Osteoblast (primary cell): ENCODE results near the gene MUC4. TPM values are rescaled to one million over a fixed set of nuclear protein-coding genes. Genes with fewer than 3 reads are reported as not detected.

Experiments used
- DNase-seq: peaks from one replicate; pipeline ENCODE4 v3.0.0; 2011; ENCODE audit warnings: low spot score, mixed read lengths; ENCODE audit not compliant: insufficient read length; ENCODE audit errors: missing footprints
- H2AFZ ChIP-seq: 2 replicates; pipeline ENCODE4 v1.6.0; 2011; ENCODE audit warnings: mild to moderate bottlenecking, low read length
- H3K27ac ChIP-seq: 2 replicates; pipeline ENCODE4 v1.5.1; 2011; ENCODE audit warnings: mild to moderate bottlenecking, low read depth, low read length, moderate library complexity
- H3K27me3 ChIP-seq: 2 replicates; pipeline ENCODE4 v1.6.0; 2012; ENCODE audit warnings: mild to moderate bottlenecking, control low read depth, inconsistent platforms, low read length, moderate library complexity; ENCODE audit not compliant: insufficient read depth
- H3K36me3 ChIP-seq: 2 replicates; pipeline ENCODE4 v1.5.1; 2011; ENCODE audit warnings: mild to moderate bottlenecking, low read length, control low read depth, moderate library complexity; ENCODE audit not compliant: insufficient read depth
- H3K4me1 ChIP-seq: 2 replicates; pipeline ENCODE4 v1.5.1; 2011; ENCODE audit warnings: mild to moderate bottlenecking, low read length, control low read depth, moderate library complexity; ENCODE audit not compliant: insufficient read depth
- H3K4me2 ChIP-seq: 2 replicates; pipeline ENCODE4 v1.6.0; 2011; ENCODE audit warnings: mild to moderate bottlenecking, low read length; ENCODE audit not compliant: insufficient read depth
- H3K4me3 ChIP-seq: fragments of 200-600 bp; sonication (generic); 3 replicates; pipeline ENCODE4 v1.5.1; 2012; ENCODE audit warnings: mild to moderate bottlenecking, low read length, inconsistent platforms; ENCODE audit not compliant: insufficient read depth
- H3K79me2 ChIP-seq: 2 replicates; pipeline ENCODE4 v1.6.0; 2012; ENCODE audit warnings: mild to moderate bottlenecking, low read length, control low read depth, inconsistent platforms; ENCODE audit not compliant: insufficient read depth
- H3K9me3 ChIP-seq: 2 replicates; pipeline ENCODE4 v1.5.1; 2011; ENCODE audit warnings: low read depth, low read length, control low read depth
- H4K20me1 ChIP-seq: 2 replicates; pipeline ENCODE4 v1.6.0; 2012; ENCODE audit warnings: mild to moderate bottlenecking, low read length, control low read depth; ENCODE audit not compliant: insufficient read depth
- CTCF ChIP-seq: IDR thresholded peaks from 2 replicates; pipeline ENCODE4 v1.5.1; 2011; ENCODE audit warnings: mild to moderate bottlenecking, low read depth, low read length, moderate library complexity; ENCODE audit errors: extremely low read depth
- total RNA-seq: library from RNA; depleted of rRNA; stranded (reverse); fragments of >200 nt; gene quantifications from 2 replicates; pipeline ENCODE4 v1.2.3, GENCODE V29; 2012

The MUC4 gene
- total RNA-seq, 1 donor: not detected

DNA sequence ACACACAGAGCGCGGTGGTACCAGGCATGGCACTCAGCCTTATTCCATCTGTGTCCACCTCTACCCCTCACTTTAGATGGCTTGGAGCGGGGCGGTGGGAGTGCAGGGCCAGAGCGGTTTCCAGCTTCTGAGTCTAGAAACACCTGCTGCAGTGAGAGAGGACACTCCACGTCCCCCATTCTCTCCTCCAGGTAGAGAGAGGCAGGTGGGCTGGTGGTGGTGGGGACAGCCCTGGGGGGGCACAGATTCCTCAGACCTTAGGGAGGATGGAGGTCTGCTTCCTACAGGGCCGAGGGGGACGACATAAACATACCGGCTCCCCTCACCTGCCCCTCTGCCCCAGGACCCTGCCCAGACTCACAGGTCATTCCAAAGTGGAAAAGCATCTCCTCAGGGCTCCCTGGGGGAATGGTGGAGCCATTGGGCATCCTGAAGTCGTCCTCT lies 50.6 kb downstream of the MUC4 start:
- no peak overlapping the region for H2AFZ ChIP-seq
- TF ChIP-seq CTCF: no peak
- H3K4me2 ChIP-seq: no peak overlapping the region
- H3K36me3 ChIP-seq: no peaks in the 10 kb centered on the region
- H3K27ac ChIP-seq: no peak overlapping the region
- no peaks in the 10 kb centered on the region for H3K9me3 ChIP-seq
- H3K4me1 ChIP-seq: no peaks in the 10 kb centered on the region
- H3K4me3 ChIP-seq: no peak overlapping the region
- H4K20me1 ChIP-seq: no peaks in the 10 kb centered on the region
- peaks cover 27% of the 10 kb centered on the region for H3K27me3 ChIP-seq
- DNase-seq: no peak
- no peaks in the 10 kb centered on the region for H3K79me2 ChIP-seq

GRCh38 chr3:195760345-195761122 lies 51.2 kb downstream of the MUC4 start:
- H3K27me3 ChIP-seq: peaks cover 32% of the 10 kb centered on the region
- DNase-seq: peak; percentile 84

GRCh38 chr3:195758721-195759353 lies 52.9 kb downstream of the MUC4 start:
- no peak for TF ChIP-seq CTCF
- Histone ChIP-seq H3K4me2 (no peak overlapping the region), H3K4me1 (no peaks in the 10 kb centered on the region), H2AFZ (no peak overlapping the region), H3K79me2 (no peaks in the 10 kb centered on the region), H3K27ac (no peak overlapping the region), H3K9me3 (no peaks in the 10 kb centered on the region), H4K20me1 (no peaks in the 10 kb centered on the region), H3K27me3 (peaks cover 32% of the 10 kb centered on the region), H3K4me3 (no peak overlapping the region), H3K36me3 (no peaks in the 10 kb centered on the region)
- DNase-seq: peak; percentile 58

More at GRCh38 chr3:195760345-195761122, 51.2 kb downstream of the MUC4 start:
- Histone ChIP-seq H3K27ac (no peak overlapping the region), H3K36me3 (no peaks in the 10 kb centered on the region), H3K4me1 (no peaks in the 10 kb centered on the region), H2AFZ (no peak overlapping the region), H4K20me1 (no peaks in the 10 kb centered on the region), H3K4me2 (no peak overlapping the region), H3K9me3 (no peaks in the 10 kb centered on the region), H3K79me2 (no peaks in the 10 kb centered on the region), H3K4me3 (no peak overlapping the region)
- TF ChIP-seq CTCF: no peak

- Histone ChIP-seq H3K27ac (no peak overlapping the region), H3K4me1 (no peaks in the 10 kb centered on the region), H4K20me1 (no peaks in the 10 kb centered on the region), H3K27me3 (peaks cover 32% of the 10 kb centered on the region), H2AFZ (no peak overlapping the region), H3K36me3 (no peaks in the 10 kb centered on the region), H3K4me3 (no peak overlapping the region), H3K9me3 (no peaks in the 10 kb centered on the region), H3K79me2 (no peaks in the 10 kb centered on the region), H3K4me2 (no peak overlapping the region)
- DNase-seq: peak; percentile 34
- TF ChIP-seq CTCF: no peak
Observed at GRCh38 chr3:195757827-195758226, 53.9 kb downstream of the MUC4 start.
